ENCODE results near the gene SPNS3. TPM values are rescaled to one million over a fixed set of nuclear protein-coding genes. Genes with fewer than 3 reads are reported as not detected.

Gene SPNS3
- total and polyA plus RNA-seq, 2 of the 4 experiments (the other 2 are of a cell fraction): 0.18 TPM; not detected in 1

DNA sequence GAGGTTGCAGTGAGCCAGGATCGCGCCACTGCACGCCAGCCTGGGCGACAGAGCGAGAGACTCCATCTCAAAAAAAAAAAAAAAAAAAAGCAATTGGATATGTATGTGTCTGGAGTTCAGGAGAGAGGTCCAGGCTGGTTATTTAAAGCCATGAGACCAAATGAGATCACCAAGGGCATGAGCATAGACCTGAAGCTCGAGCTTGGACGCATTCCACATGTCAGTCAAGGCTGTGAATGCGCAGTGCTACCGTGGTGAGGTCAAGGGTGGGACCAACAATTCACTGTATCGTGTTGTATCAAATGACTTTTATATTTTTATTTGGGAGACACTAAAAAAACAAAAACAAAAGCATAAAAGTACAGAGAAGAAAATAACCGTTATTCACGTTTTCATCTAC, 35.8 kb downstream of the SPNS3 start:
- Histone ChIP-seq H3K4me2 (ENCODE audit: low read depth, low read length) (no peak overlapping the region), H3K18ac (ENCODE audit: low read depth, low read length) (no peak overlapping the region), H3K36me3 (ENCODE audit: control insufficient read depth, insufficient read depth, low read length) (no peaks in the 10 kb centered on the region), H3K79me1 (ENCODE audit: low read depth in 1 of 2, low read length in 2 of 2) (no peaks in the 10 kb centered on the region), H3K9me3 (ENCODE audit: control insufficient read depth, insufficient read depth, low read length) (no peaks in the 10 kb centered on the region), H3K9me1 (ENCODE audit: insufficient read depth, low read length) (no peaks in the 10 kb centered on the region), H3K23ac (ENCODE audit: low read depth, low read length) (no peak overlapping the region), H4K8ac (ENCODE audit: low read depth in 2 of 2, low read length in 2 of 2) (no peak overlapping the region), H4K20me1 (ENCODE audit: insufficient read depth, low read length) (no peaks in the 10 kb centered on the region; the same call in 1 of the 2 replicates), H3K9ac (ENCODE audit: low read depth, low read length) (no peak overlapping the region), H4K91ac (ENCODE audit: insufficient read depth, low read depth, low read length) (no peak overlapping the region), H3K4ac (ENCODE audit: low read depth, low read length) (no peak overlapping the region), H2AK5ac (ENCODE audit: low read depth, low read length) (no peak overlapping the region), H3K56ac (ENCODE audit: extremely low read depth, insufficient read depth, low read length) (no peak overlapping the region), H4K5ac (ENCODE audit: low read depth, low read length) (no peak overlapping the region), H3K4me3 (ENCODE audit: insufficient read depth, low read depth, low read length) (no peak overlapping the region), H3K14ac (replicated peaks; ENCODE audit: low read depth, low read length) (no peak overlapping the region), H3K27me3 (ENCODE audit: control insufficient read depth, insufficient read depth, low read length) (peaks cover 21% of the 10 kb centered on the region), H3K4me1 (ENCODE audit: control insufficient read depth, insufficient read depth, low read length) (no peaks in the 10 kb centered on the region), H2AFZ (replicated peaks; ENCODE audit: low read length, poor library complexity) (no peak overlapping the region), H2AK9ac (replicated peaks; ENCODE audit: low read depth, low read length, poor library complexity) (no peak overlapping the region), H2BK5ac (ENCODE audit: low read depth, low read length, poor library complexity, severe bottlenecking) (no peak overlapping the region), H2BK120ac (ENCODE audit: low read depth, low read length) (no peak overlapping the region), H2BK20ac (ENCODE audit: low read depth, low read length) (no peak overlapping the region), H3K27ac (ENCODE audit: insufficient read depth, low read length) (no peak overlapping the region), H2BK15ac (ENCODE audit: low read depth, low read length) (no peak overlapping the region)
- DNase-seq (no peak), ATAC-seq (ENCODE audit: low read depth) (no peak)
- dilution Hi-C loops (cut with HindIII; ENCODE audit: low sequenced_read_pairs, unreplicated experiment): no loop called here
- intact Hi-C loops (cut with micrococcal nuclease): no loop called here
- BruUV-seq (replicated peaks): no TSS peak
- in situ Hi-C loops (cut with MboI; ENCODE audit: low sequenced_read_pairs): no loop called here
- ChIA-PET POLR2A (ENCODE audit: unreplicated experiment) (no interaction called here), CTCF (no interaction called here)
- TF ChIP-seq CEBPB (IDR thresholded peaks at IDR 0.05; ENCODE audit: low read depth, low read length) (no peak), FOS (IDR thresholded peaks at IDR 0.05; ENCODE audit: low read depth, low read length) (no peak), RCOR1 (IDR thresholded peaks at IDR 0.05; ENCODE audit: insufficient replicate concordance, low read length) (no peak), SMC3 (IDR thresholded peaks at IDR 0.05; ENCODE audit: low read depth, low read length) (no peak), MAFK (IDR thresholded peaks at IDR 0.05; ENCODE audit: low read depth, low read length) (no peak), MXI1 (IDR thresholded peaks at IDR 0.05; ENCODE audit: borderline replicate concordance, low read depth, low read length) (no peak), BHLHE40 (IDR thresholded peaks at IDR 0.05; ENCODE audit: low read depth, low read length) (no peak), RFX5 (IDR thresholded peaks at IDR 0.05; ENCODE audit: low read depth, low read length) (no peak), POLR2A (IDR thresholded peaks at IDR 0.05; ENCODE audit: low read depth, low read length) (no peak), NFE2L2 (IDR thresholded peaks at IDR 0.05; ENCODE audit: low read depth, low read length) (no peak), RAD21 (IDR thresholded peaks at IDR 0.05; ENCODE audit: low read length) (no peak), CTCF (conservative IDR thresholded peaks at IDR 0.05; ENCODE audit: low read depth, low read length) (no peak), MAZ (IDR thresholded peaks at IDR 0.05; ENCODE audit: borderline replicate concordance, low read depth, low read length) (no peak), CHD1 (IDR thresholded peaks at IDR 0.05; ENCODE audit: low read depth, low read length) (no peak)
- TF ChIP-seq, protein P1, sequence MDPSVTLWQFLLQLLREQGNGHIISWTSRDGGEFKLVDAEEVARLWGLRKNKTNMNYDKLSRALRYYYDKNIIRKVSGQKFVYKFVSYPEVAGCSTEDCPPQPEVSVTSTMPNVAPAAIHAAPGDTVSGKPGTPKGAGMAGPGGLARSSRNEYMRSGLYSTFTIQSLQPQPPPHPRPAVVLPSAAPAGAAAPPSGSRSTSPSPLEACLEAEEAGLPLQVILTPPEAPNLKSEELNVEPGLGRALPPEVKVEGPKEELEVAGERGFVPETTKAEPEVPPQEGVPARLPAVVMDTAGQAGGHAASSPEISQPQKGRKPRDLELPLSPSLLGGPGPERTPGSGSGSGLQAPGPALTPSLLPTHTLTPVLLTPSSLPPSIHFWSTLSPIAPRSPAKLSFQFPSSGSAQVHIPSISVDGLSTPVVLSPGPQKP (IDR thresholded peaks at IDR 0.05; ENCODE audit: borderline replicate concordance, low read depth, low read length): no peak
- TF ChIP-seq, protein P2, sequence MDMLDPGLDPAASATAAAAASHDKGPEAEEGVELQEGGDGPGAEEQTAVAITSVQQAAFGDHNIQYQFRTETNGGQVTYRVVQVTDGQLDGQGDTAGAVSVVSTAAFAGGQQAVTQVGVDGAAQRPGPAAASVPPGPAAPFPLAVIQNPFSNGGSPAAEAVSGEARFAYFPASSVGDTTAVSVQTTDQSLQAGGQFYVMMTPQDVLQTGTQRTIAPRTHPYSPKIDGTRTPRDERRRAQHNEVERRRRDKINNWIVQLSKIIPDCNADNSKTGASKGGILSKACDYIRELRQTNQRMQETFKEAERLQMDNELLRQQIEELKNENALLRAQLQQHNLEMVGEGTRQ (IDR thresholded peaks at IDR 0.05; ENCODE audit: low read depth, low read length): no peak
- WGBS, 2 experiments (ENCODE audit: extremely low coverage in 2 of 2, insufficient read length in 1 of 2): 80% methylated on average over 2 of the region's 12 CpGs; no CpG with 5 or more reads in 1 of the 2 experiments

All from IMR-90 (cell line).